ENCODE data around the gene ILRUN. TPM values are rescaled to one million over a fixed set of nuclear protein-coding genes. Genes with fewer than 3 reads are reported as not detected.

The ILRUN gene
- total RNA-seq, 1 experiment from 2014 or later, result 64.6 TPM

DNA sequence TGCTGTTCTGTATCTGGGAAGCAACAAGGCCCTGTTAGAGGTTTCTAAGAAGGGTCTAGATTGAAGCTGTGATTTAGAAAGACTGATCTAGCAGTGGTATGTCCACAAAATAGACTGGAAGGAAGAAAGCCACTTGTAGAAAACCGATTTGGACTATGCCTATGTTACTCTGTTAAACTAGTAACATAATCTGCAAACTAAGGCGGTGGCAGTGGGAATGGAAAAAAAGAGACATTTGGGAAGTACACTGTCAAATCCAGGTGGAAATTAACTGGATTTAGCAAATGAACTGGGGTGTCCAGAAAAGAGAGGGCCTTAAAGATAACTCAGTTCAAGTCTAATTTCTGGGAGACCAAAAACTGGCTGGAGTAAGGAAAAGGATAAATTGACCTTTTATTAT, 11.6 kb downstream of the ILRUN start:
- Histone ChIP-seq H2AFZ (ENCODE audit: low read length) (no peak overlapping the region), H4K5ac (ENCODE audit: insufficient read length, low read depth, low read length) (no peak overlapping the region), H2BK20ac (ENCODE audit: low read depth, low read length, poor library complexity, severe bottlenecking) (no peak overlapping the region), H3K79me2 (ENCODE audit: insufficient read depth, low read length) (peaks cover 4% of the 10 kb centered on the region; the same call in 1 of the 2 replicates), H3K9ac (ENCODE audit: extremely low read depth, insufficient read length, low read length) (no peak overlapping the region), H3K18ac (ENCODE audit: insufficient read length, low read depth, low read length) (no peak overlapping the region), H3K14ac (ENCODE audit: insufficient read depth, low read length) (no peak overlapping the region), H3K27me3 (ENCODE audit: insufficient read depth, low read length) (no peaks in the 10 kb centered on the region), H3K23me2 (ENCODE audit: insufficient read length, low read depth, low read length, poor library complexity, severe bottlenecking) (no peaks in the 10 kb centered on the region), H3K4ac (ENCODE audit: low read depth, low read length) (no peak overlapping the region), H3K23ac (ENCODE audit: insufficient read length, low read depth, low read length) (no peak overlapping the region), H3K56ac (ENCODE audit: insufficient read length, low read depth, low read length) (no peak overlapping the region), H2BK12ac (ENCODE audit: insufficient read length, low read depth, low read length) (no peak overlapping the region), H2BK120ac (ENCODE audit: low read depth, low read length, poor library complexity, severe bottlenecking) (no peak overlapping the region), H3K4me1 (ENCODE audit: insufficient read depth, low read length) (no peaks in the 10 kb centered on the region), H3K9me3 (ENCODE audit: control insufficient read depth, low read depth, low read length) (no peaks in the 10 kb centered on the region), H4K91ac (ENCODE audit: insufficient read length, low read depth, low read length) (no peak overlapping the region), H4K8ac (replicated peaks; ENCODE audit: insufficient read length, low read depth, low read length) (no peak overlapping the region), H3K27ac (ENCODE audit: insufficient read length, low read depth, low read length) (no peak overlapping the region), H3K4me2 (ENCODE audit: insufficient read depth, insufficient read length, low read length) (no peak overlapping the region), H4K20me1 (ENCODE audit: control insufficient read depth, insufficient read depth, insufficient read length) (no peaks in the 10 kb centered on the region), H2AK5ac (ENCODE audit: insufficient read length, low read length) (no peak overlapping the region), H3T11ph (ENCODE audit: low read length) (no peak overlapping the region), H2BK15ac (ENCODE audit: low read depth, low read length) (no peak overlapping the region), H2BK5ac (ENCODE audit: insufficient read length, low read length) (no peak overlapping the region), H3K79me1 (ENCODE audit: insufficient read depth, low read depth, low read length, poor library complexity, severe bottlenecking) (peaks cover 6% of the 10 kb centered on the region)
- Mint-ChIP-seq H3K27me3 (ENCODE audit: low read depth) (no peaks in the 10 kb centered on the region), H3K27ac (peak overlapping the region in 1 of 3 experiments; percentile 60; a peak in 2 of 7 replicates), H3K36me3 (ENCODE audit: insufficient read depth in 1 of 3, low read depth in 3 of 3) (peaks cover 5 to 11% (median 11%) of the 10 kb centered on the region in 3 experiments), H3K4me3 (no peak overlapping the region), H3K9me3 (no peaks in the 10 kb centered on the region; a peak in 2 of 5 replicates), H3K4me1 (no peaks in the 10 kb centered on the region)
- DNase-seq, result no peak
- no CpG with 5 or more reads among the region's 2 CpGs for WGBS (ENCODE audit: extremely low coverage, insufficient read length, low lambda C conversion rate)
- TF ChIP-seq, protein P1, sequence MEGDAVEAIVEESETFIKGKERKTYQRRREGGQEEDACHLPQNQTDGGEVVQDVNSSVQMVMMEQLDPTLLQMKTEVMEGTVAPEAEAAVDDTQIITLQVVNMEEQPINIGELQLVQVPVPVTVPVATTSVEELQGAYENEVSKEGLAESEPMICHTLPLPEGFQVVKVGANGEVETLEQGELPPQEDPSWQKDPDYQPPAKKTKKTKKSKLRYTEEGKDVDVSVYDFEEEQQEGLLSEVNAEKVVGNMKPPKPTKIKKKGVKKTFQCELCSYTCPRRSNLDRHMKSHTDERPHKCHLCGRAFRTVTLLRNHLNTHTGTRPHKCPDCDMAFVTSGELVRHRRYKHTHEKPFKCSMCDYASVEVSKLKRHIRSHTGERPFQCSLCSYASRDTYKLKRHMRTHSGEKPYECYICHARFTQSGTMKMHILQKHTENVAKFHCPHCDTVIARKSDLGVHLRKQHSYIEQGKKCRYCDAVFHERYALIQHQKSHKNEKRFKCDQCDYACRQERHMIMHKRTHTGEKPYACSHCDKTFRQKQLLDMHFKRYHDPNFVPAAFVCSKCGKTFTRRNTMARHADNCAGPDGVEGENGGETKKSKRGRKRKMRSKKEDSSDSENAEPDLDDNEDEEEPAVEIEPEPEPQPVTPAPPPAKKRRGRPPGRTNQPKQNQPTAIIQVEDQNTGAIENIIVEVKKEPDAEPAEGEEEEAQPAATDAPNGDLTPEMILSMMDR (conservative IDR thresholded peaks at IDR 0.05), result no peak
